ENCODE results near the gene DNAJC6. TPM values are rescaled to one million over a fixed set of nuclear protein-coding genes. Genes with fewer than 3 reads are reported as not detected.

Gene DNAJC6
- total RNA-seq, 4 donors from 2014 or later, result 0.11 to 1.3 (median 0.34) TPM

GRCh38 chr1:65424573-65424889, 115.2 kb downstream of the DNAJC6 start:
- peak overlapping the region; percentile 24 to 99 (median 79) for H3K27ac ChIP-seq
- H3K4me1 ChIP-seq, result peaks cover 22 to 53% (median 34%) of the 10 kb centered on the region in 3 donors
- 13 to 67% methylated on average over 1 of the region's 1 CpG for WGBS, 2 donors

GRCh38 chr1:65425006-65425405, 115.7 kb downstream of the DNAJC6 start:
- Histone ChIP-seq H3K9me3 (no peaks in the 10 kb centered on the region), H3K27ac (peak overlapping the region in 2 of 4 donors; percentile 24 to 99), H3K36me3 (peaks cover 8 to 44% (median 9%) of the 10 kb centered on the region in 3 donors), H3K4me3 (no peak overlapping the region), H3K4me1 (peaks cover 22 to 55% (median 35%) of the 10 kb centered on the region in 3 donors), H3K27me3 (no peaks in the 10 kb centered on the region)
- DNase-seq, result no peak
- WGBS, 2 donors, result 92 to 97% methylated on average over 2 of the region's 2 CpGs
- TF ChIP-seq, protein P1, sequence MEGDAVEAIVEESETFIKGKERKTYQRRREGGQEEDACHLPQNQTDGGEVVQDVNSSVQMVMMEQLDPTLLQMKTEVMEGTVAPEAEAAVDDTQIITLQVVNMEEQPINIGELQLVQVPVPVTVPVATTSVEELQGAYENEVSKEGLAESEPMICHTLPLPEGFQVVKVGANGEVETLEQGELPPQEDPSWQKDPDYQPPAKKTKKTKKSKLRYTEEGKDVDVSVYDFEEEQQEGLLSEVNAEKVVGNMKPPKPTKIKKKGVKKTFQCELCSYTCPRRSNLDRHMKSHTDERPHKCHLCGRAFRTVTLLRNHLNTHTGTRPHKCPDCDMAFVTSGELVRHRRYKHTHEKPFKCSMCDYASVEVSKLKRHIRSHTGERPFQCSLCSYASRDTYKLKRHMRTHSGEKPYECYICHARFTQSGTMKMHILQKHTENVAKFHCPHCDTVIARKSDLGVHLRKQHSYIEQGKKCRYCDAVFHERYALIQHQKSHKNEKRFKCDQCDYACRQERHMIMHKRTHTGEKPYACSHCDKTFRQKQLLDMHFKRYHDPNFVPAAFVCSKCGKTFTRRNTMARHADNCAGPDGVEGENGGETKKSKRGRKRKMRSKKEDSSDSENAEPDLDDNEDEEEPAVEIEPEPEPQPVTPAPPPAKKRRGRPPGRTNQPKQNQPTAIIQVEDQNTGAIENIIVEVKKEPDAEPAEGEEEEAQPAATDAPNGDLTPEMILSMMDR (IDR thresholded peaks at IDR 0.05), result no peak
- TF ChIP-seq POLR2A (IDR thresholded peaks at IDR 0.05), result no peak
- intact Hi-C loops (cut with DNase I), result no loop called here

More at GRCh38 chr1:65424573-65424889, 115.2 kb downstream of the DNAJC6 start:
- DNase-seq, result no peak
- Histone ChIP-seq H3K27me3 (no peaks in the 10 kb centered on the region), H3K9me3 (no peaks in the 10 kb centered on the region), H3K36me3 (peaks cover 8 to 41% (median 9%) of the 10 kb centered on the region in 3 donors), H3K4me3 (no peak overlapping the region)
- TF ChIP-seq, protein P1 (IDR thresholded peaks at IDR 0.05), result no peak
- no peak for TF ChIP-seq POLR2A (IDR thresholded peaks at IDR 0.05)
- intact Hi-C loops (cut with DNase I), result no loop called here

DNA sequence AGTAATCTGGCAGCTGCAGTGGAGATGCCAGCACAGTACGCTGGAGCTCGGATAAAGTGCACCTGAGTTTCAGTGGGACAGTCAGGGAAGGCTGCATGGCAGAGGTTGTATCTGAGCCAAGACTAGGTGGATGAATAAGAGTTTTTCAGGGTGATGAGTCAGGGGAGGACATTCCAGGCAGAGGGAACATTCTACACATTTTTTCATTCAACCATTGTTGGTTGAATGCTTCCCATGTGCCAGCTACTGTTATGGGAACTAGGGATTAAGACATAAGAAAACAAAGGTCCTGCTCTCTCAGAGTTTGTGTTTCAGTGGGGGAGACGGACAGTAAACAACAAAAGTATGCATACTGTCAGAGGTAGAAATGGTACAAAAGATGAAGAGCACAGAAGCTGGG, 116.4 kb downstream of the DNAJC6 start:
- Histone ChIP-seq H3K4me1 (peaks cover 22 to 62% (median 42%) of the 10 kb centered on the region in 3 donors), H3K36me3 (peaks cover 8 to 50% (median 9%) of the 10 kb centered on the region in 3 donors), H3K27me3 (no peaks in the 10 kb centered on the region), H3K9me3 (no peaks in the 10 kb centered on the region), H3K27ac (no peak overlapping the region), H3K4me3 (no peak overlapping the region)
- TF ChIP-seq, protein P1 (IDR thresholded peaks at IDR 0.05), result no peak
- TF ChIP-seq POLR2A (IDR thresholded peaks at IDR 0.05), result no peak
- intact Hi-C loops (cut with DNase I), result no loop called here
- DNase-seq, result no peak
- WGBS, 2 donors, result 66 to 79% methylated on average over 3 of the region's 3 CpGs

DNA sequence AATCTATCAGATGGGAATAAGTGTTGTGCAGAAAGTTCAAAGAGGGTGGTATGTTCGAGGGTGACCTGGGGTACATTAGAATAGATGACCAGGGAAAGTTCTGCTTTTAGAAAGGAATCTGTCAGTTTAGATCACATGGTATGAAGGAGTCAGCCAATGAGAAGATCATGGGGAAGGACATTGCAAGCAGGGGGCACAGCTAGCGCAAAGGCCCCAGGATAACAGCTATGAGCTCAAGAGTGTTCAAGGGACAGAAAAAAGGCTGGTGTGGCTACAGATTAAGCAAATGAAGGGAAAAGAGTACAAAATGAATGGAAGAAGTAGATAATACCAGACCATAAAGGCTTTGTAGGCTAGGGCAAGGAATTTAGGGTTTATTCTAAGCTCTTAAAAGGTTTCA, 119.7 kb downstream of the DNAJC6 start:
- no peaks in the 10 kb centered on the region for H3K9me3 ChIP-seq
- peaks cover 0 to 53% (median 29%) of the 10 kb centered on the region in 3 donors for H3K4me1 ChIP-seq
- intact Hi-C loops (cut with DNase I), result no loop called here
- H3K36me3 ChIP-seq, result peaks cover 8 to 77% (median 9%) of the 10 kb centered on the region in 3 donors
- DNase-seq, result no peak
- no peaks in the 10 kb centered on the region for H3K27me3 ChIP-seq
- H3K27ac ChIP-seq, result peak overlapping the region in 3 of 4 donors; percentile 69 to 75 (median 73)
- no peak overlapping the region for H3K4me3 ChIP-seq
- 85 to 93% methylated on average over 2 of the region's 2 CpGs for WGBS, 2 donors
- TF ChIP-seq, protein P1 (IDR thresholded peaks at IDR 0.05), result no peak
- no peak for TF ChIP-seq POLR2A (IDR thresholded peaks at IDR 0.05)

GRCh38 chr1:65429806-65430205, 120.5 kb downstream of the DNAJC6 start:
- Histone ChIP-seq H3K9me3 (no peaks in the 10 kb centered on the region), H3K4me3 (no peak overlapping the region), H3K27me3 (no peaks in the 10 kb centered on the region), H3K27ac (peak overlapping the region; percentile 57 to 75 (median 63)), H3K36me3 (peaks cover 8 to 84% (median 9%) of the 10 kb centered on the region in 3 donors), H3K4me1 (peaks cover 0 to 46% (median 23%) of the 10 kb centered on the region in 3 donors)
- 27 to 34% methylated on average over 7 of the region's 7 CpGs for WGBS, 2 donors
- TF ChIP-seq, protein P1 (IDR thresholded peaks at IDR 0.05), result no peak
- no peak for TF ChIP-seq POLR2A (IDR thresholded peaks at IDR 0.05)
- DNase-seq, result no peak
- intact Hi-C loops (cut with DNase I), result no loop called here

Measured in esophagus squamous epithelium (tissue), 5 donors.